A673 (cell line): ENCODE data around the gene CCDC102B. TPM values are rescaled to one million over a fixed set of nuclear protein-coding genes. Genes with fewer than 3 reads are reported as not detected.

Source experiments
- BruUV-seq: library from RNA; stranded (reverse); fragments of 400-500 nt; replicated peaks from 2 replicates; lab custom pipeline; 2021; lab: Mats Ljungman, UMichigan
- CTCF ChIA-PET: fragments of 300-600 bp; sonication (Branson Sonifier 250); formaldehyde crosslinking; loops from one replicate; lab custom pipeline; 2022; ENCODE audit warnings: antibody characterized with exemption; lab: Charles Lee
- POLR2A ChIA-PET: fragments of 300-600 bp; sonication (Branson Sonifier 250); formaldehyde crosslinking; loops from one replicate; lab custom pipeline; 2022; ENCODE audit warnings: antibody characterized with exemption; ENCODE audit not compliant: low non-redundant PET; lab: Charles Lee
- DNase-seq: peaks from one replicate; pipeline ENCODE4 v3.0.0-alpha.2; 2015; ENCODE audit warnings: low spot score
- H3K27ac ChIP-seq: fragments of 200-600 bp; sonication (generic); 2 replicates; pipeline ENCODE4 v1.5.1; 2016; ENCODE audit warnings: mixed run types, low read depth, mild to moderate bottlenecking, mixed read lengths, antibody characterized with exemption, low read length; ENCODE audit not compliant: poor library complexity, severe bottlenecking
- H3K27me3 ChIP-seq: fragments of 200-600 bp; sonication (generic); replicated peaks from 2 replicates; pipeline ENCODE4 v1.6.1; 2017; ENCODE audit warnings: mixed run types, low read depth, mild to moderate bottlenecking, mixed read lengths, antibody characterized with exemption, low read length; ENCODE audit not compliant: insufficient read depth, poor library complexity
- H3K36me3 ChIP-seq: fragments of 200-600 bp; sonication (generic); 2 replicates; pipeline ENCODE4 v1.6.1; 2016; ENCODE audit warnings: mixed run types, mild to moderate bottlenecking, mixed read lengths, antibody characterized with exemption, low read length; ENCODE audit not compliant: insufficient read depth, poor library complexity, severe bottlenecking
- H3K4me1 ChIP-seq: fragments of 200-600 bp; sonication (generic); 2 replicates; pipeline ENCODE4 v1.6.1; 2017; ENCODE audit warnings: mixed run types, mild to moderate bottlenecking, mixed read lengths, antibody characterized with exemption, low read length; ENCODE audit not compliant: insufficient read depth, poor library complexity, severe bottlenecking
- H3K4me3 ChIP-seq: fragments of 200-600 bp; sonication (generic); 2 replicates; pipeline ENCODE4 v1.5.1; 2016; ENCODE audit warnings: low read depth, mixed run types, mild to moderate bottlenecking, mixed read lengths, low read length; ENCODE audit not compliant: poor library complexity, severe bottlenecking
- H3K9me3 ChIP-seq: fragments of 200-600 bp; sonication (generic); 2 replicates; pipeline ENCODE4 v1.6.1; 2016; ENCODE audit warnings: mixed run types, low read depth, mild to moderate bottlenecking, mixed read lengths, antibody characterized with exemption, low read length; ENCODE audit not compliant: poor library complexity, severe bottlenecking
- CTCF ChIP-seq: fragments of 300-800, 200-600 bp; sonication (generic); conservative IDR thresholded peaks from 2 replicates; pipeline ENCODE4 v1.5.1; 2017; ENCODE audit warnings: low read depth, mild to moderate bottlenecking, antibody characterized with exemption, low read length, moderate library complexity, mixed read lengths
- EZH2 ChIP-seq: fragments of 200-600 bp; sonication (generic); IDR thresholded peaks from 2 replicates; pipeline ENCODE4 v1.6.1; 2017; ENCODE audit warnings: borderline replicate concordance, low read depth, mild to moderate bottlenecking, mixed read lengths, antibody characterized with exemption, low read length; ENCODE audit not compliant: poor library complexity, severe bottlenecking
- intact Hi-C: fragments of 100-400 bp; cut with micrococcal nuclease; formaldehyde crosslinking; loops from one replicate; pipeline ENCODE4 v1.10.0; 2022; ENCODE audit not compliant: unreplicated experiment
- total RNA-seq: library from RNA; stranded (reverse); gene quantifications from 2 replicates; pipeline ENCODE4 v1.2.3, GENCODE V29; 2021

CCDC102B gene
- total RNA-seq, 1 experiment from 2014 or later: 12.5 TPM

- H3K27ac ChIP-seq: no peak overlapping the region
- TF ChIP-seq EZH2: no peak
- no peak for TF ChIP-seq CTCF
- H3K9me3 ChIP-seq: no peaks in the 10 kb centered on the region
- H3K27me3 ChIP-seq: no peaks in the 10 kb centered on the region
- DNase-seq: no peak
- POLR2A ChIA-PET: no interaction called here
- no peaks in the 10 kb centered on the region for H3K36me3 ChIP-seq
- no peak overlapping the region for H3K4me3 ChIP-seq
- intact Hi-C loops: no loop called here
- H3K4me1 ChIP-seq: no peaks in the 10 kb centered on the region
- BruUV-seq: no TSS peak
- CTCF ChIA-PET: no interaction called here
Measured at GRCh38 chr18:68826121-68826520, 28.2 kb downstream of the CCDC102B start.

GRCh38 chr18:68830256-68831045 lies 32.6 kb downstream of the CCDC102B start:
- no peaks in the 10 kb centered on the region for H3K36me3 ChIP-seq
- ChIA-PET POLR2A (no interaction called here), CTCF (no interaction called here)
- H3K27me3 ChIP-seq: no peaks in the 10 kb centered on the region
- DNase-seq: no peak
- TF ChIP-seq EZH2: no peak
- TF ChIP-seq CTCF: no peak
- no TSS peak for BruUV-seq
- intact Hi-C loops: no loop called here
- H3K4me3 ChIP-seq: no peak overlapping the region
- H3K27ac ChIP-seq: no peak overlapping the region
- H3K4me1 ChIP-seq: no peaks in the 10 kb centered on the region
- H3K9me3 ChIP-seq: no peaks in the 10 kb centered on the region

GRCh38 chr18:68833756-68834155 lies 35.9 kb downstream of the CCDC102B start:
- H3K27me3 ChIP-seq: no peaks in the 10 kb centered on the region
- POLR2A ChIA-PET: no interaction called here
- H3K4me3 ChIP-seq: no peak overlapping the region
- H3K27ac ChIP-seq: no peak overlapping the region
- H3K9me3 ChIP-seq: no peaks in the 10 kb centered on the region
- no TSS peak for BruUV-seq
- peaks cover 17% of the 10 kb centered on the region for H3K4me1 ChIP-seq
- intact Hi-C loops: no loop called here
- no peak for DNase-seq
- TF ChIP-seq CTCF (no peak), EZH2 (no peak)
- H3K36me3 ChIP-seq: no peaks in the 10 kb centered on the region
- CTCF ChIA-PET: no interaction called here
